GM23248 (cell line): ENCODE results near the gene FLII. TPM values are rescaled to one million over a fixed set of nuclear protein-coding genes. Genes with fewer than 3 reads are reported as not detected.

ENCODE experiments used
- DNase-seq: peaks from one replicate; pipeline ENCODE4 v3.0.0-alpha.2; 2015
- H2AFZ ChIP-seq: fragments of 200-600 bp; sonication (generic); 2 replicates; pipeline ENCODE4 v1.6.1; 2016; ENCODE audit warnings: antibody characterized with exemption
- H3F3A ChIP-seq: fragments of 200-600 bp; sonication (generic); 2 replicates; pipeline ENCODE4 v1.6.1; 2016; ENCODE audit warnings: mild to moderate bottlenecking, antibody characterized with exemption, mixed run types; ENCODE audit not compliant: insufficient read depth
- H3K27ac ChIP-seq: fragments of 200-600 bp; sonication (generic); 2 replicates; pipeline ENCODE4 v1.5.1; 2016; ENCODE audit warnings: mild to moderate bottlenecking
- H3K27me3 ChIP-seq: fragments of 200-600 bp; sonication (generic); replicated peaks from 2 replicates; pipeline ENCODE4 v1.6.1; 2016; ENCODE audit warnings: mild to moderate bottlenecking; ENCODE audit not compliant: insufficient read depth
- H3K36me3 ChIP-seq: fragments of 200-600 bp; sonication (generic); 2 replicates; pipeline ENCODE4 v1.6.1; 2016; ENCODE audit warnings: low read depth, mild to moderate bottlenecking
- H3K4me1 ChIP-seq: fragments of 200-600 bp; sonication (generic); 2 replicates; pipeline ENCODE4 v1.6.1; 2016; ENCODE audit warnings: mild to moderate bottlenecking; ENCODE audit not compliant: insufficient read depth
- H3K4me2 ChIP-seq: fragments of 200-600 bp; sonication (generic); one replicate; pipeline ENCODE4 v1.6.1; 2016; ENCODE audit warnings: mild to moderate bottlenecking; ENCODE audit not compliant: unreplicated experiment
- H3K4me3 ChIP-seq: fragments of 200-600 bp; sonication (generic); 2 replicates; pipeline ENCODE4 v1.5.1; 2016; ENCODE audit warnings: mild to moderate bottlenecking
- H3K79me2 ChIP-seq: fragments of 200-600 bp; sonication (generic); 2 replicates; pipeline ENCODE4 v1.6.1; 2016; ENCODE audit warnings: mild to moderate bottlenecking; ENCODE audit not compliant: insufficient read depth
- H3K9ac ChIP-seq: fragments of 200-600 bp; sonication (generic); 2 replicates; pipeline ENCODE4 v1.6.1; 2016; ENCODE audit warnings: mild to moderate bottlenecking
- H3K9me2 ChIP-seq: fragments of 200-600 bp; sonication (generic); 2 replicates; pipeline ENCODE4 v1.6.1; 2016; ENCODE audit warnings: mixed run types, mild to moderate bottlenecking, moderate library complexity; ENCODE audit not compliant: insufficient read depth
- H3K9me3 ChIP-seq: fragments of 200-600 bp; sonication (generic); one replicate; pipeline ENCODE4 v1.6.1; 2017; ENCODE audit warnings: low read depth
- H4K20me1 ChIP-seq: fragments of 200-600 bp; sonication (generic); 2 replicates; pipeline ENCODE4 v1.6.0; 2016; ENCODE audit not compliant: insufficient read depth
- EZH2 ChIP-seq: fragments of 200-600 bp; sonication (generic); IDR thresholded peaks from 2 replicates; pipeline ENCODE4 v1.6.1; 2018; ENCODE audit warnings: antibody characterized with exemption, mild to moderate bottlenecking; ENCODE audit not compliant: insufficient read depth, poor library complexity, severe bottlenecking
- EZH2phosphoT487 ChIP-seq: fragments of 200-600 bp; sonication (generic); IDR thresholded peaks from 2 replicates; pipeline ENCODE4 v1.6.1; 2018; ENCODE audit warnings: antibody characterized with exemption, moderate library complexity, mild to moderate bottlenecking, low read depth; ENCODE audit not compliant: insufficient read depth
- WGBS, 2 experiments: methylation state at CpG; one replicate each; pipeline ENCODE4 v1.1.6; 2015 to 2017; ENCODE audit warnings: low lambda C conversion rate in 2 of 2, low coverage in 1 of 2; ENCODE audit errors: missing lambda C conversion rate in 2 of 2; 5-methylcytosine and 5-hydroxymethylcytosine counted together
- in situ Hi-C: fragments of 300-500 bp; cut with MboI; formaldehyde crosslinking; loops from 2 replicates; pipeline ENCODE4 v1.15.0; 2020
- polyA plus RNA-seq: library from polyadenylated mRNA; unstranded; fragments of >200 nt; fragmentation: Nextera tagmentation; extraction: Ambion mirVana; gene quantifications from 2 replicates; pipeline ENCODE4 v1.2.1, GENCODE V29; 2016
- total RNA-seq: library from RNA; depleted of rRNA; stranded (reverse); fragments of >200 nt; shearing (Covaris generic); gene quantifications from 2 replicates; pipeline ENCODE4 v1.2.3, GENCODE V29; 2014

FLII gene
- total and polyA plus RNA-seq, 2 experiments from 2014 or later: 187 to 250 TPM

DNA sequence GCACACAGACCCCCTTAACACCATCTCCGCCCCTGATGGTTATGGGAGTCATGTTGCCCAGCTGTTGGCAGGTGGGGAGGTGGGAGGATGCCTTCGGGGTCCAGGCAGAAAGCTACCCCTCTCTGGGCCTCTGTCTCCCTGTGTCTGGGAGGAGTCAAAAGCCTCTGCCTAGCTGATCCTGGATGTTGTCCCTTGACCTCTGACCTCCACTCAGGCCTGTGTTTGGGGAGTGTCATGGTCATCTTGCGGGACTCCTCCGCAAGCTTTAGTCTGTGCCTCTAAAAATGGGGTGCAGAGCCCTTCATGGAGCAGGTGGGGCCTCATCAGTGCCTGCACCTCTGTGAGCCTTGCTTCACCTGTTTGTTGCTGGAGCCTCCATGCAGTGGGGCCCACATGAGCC is 29.3 kb downstream of the FLII start:
- Histone ChIP-seq H3K9ac (no peak overlapping the region), H3K79me2 (peaks cover 55% of the 10 kb centered on the region), H3K27me3 (no peaks in the 10 kb centered on the region), H3K27ac (no peak overlapping the region), H2AFZ (no peak overlapping the region), H3K9me3 (no peaks in the 10 kb centered on the region), H3F3A (no peaks in the 10 kb centered on the region), H3K4me2 (no peak overlapping the region), H3K36me3 (no peaks in the 10 kb centered on the region), H3K4me1 (peaks cover 10% of the 10 kb centered on the region; the same call in 1 of the 2 replicates), H4K20me1 (no peaks in the 10 kb centered on the region), H3K9me2 (no peaks in the 10 kb centered on the region), H3K4me3 (no peak overlapping the region)
- TF ChIP-seq EZH2: no peak
- no peak for TF ChIP-seq EZH2phosphoT487
- 68 to 73% methylated on average over 4 of the region's 4 CpGs for WGBS, 2 experiments
- no peak for DNase-seq
- in situ Hi-C loops: no loop called here

- Histone ChIP-seq H3K4me1 (peaks cover 10% of the 10 kb centered on the region; the same call in 1 of the 2 replicates), H3K27ac (no peak overlapping the region), H3K9me2 (no peaks in the 10 kb centered on the region), H3K79me2 (peaks cover 55% of the 10 kb centered on the region), H3K4me2 (no peak overlapping the region), H3K36me3 (no peaks in the 10 kb centered on the region), H2AFZ (no peak overlapping the region), H3K27me3 (no peaks in the 10 kb centered on the region), H3K4me3 (no peak overlapping the region), H3F3A (no peaks in the 10 kb centered on the region), H4K20me1 (no peaks in the 10 kb centered on the region), H3K9ac (no peak overlapping the region), H3K9me3 (no peaks in the 10 kb centered on the region)
- TF ChIP-seq EZH2 (no peak), EZH2phosphoT487 (no peak)
- in situ Hi-C loops: no loop called here
- 85% methylated on average over 10 of the region's 10 CpGs for WGBS, 2 experiments
- DNase-seq: no peak
Observed at GRCh38 chr17:18228176-18228682, 30.3 kb downstream of the FLII start.

DNA sequence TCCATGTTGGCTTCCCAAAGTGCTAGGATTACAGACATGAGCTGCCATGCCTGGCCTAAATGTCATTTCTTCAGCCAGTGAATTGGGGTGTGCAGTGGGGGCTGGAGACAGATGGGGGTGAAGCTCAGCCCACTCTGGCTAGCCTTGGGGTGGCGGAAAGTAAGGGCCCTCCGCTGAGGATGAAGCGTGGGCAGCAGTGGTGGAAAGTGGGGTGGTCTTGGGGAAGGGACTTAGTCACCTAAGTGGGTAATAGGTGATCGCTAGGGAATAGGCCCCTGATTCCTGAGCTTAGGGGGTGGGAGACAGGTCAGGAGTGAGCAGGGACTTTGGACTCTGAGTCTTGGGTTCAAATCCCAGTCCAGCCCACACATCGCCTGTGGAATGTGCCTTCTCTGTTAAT is 30.9 kb downstream of the FLII start:
- TF ChIP-seq EZH2phosphoT487: no peak
- no peak for TF ChIP-seq EZH2
- Histone ChIP-seq H4K20me1 (no peaks in the 10 kb centered on the region), H2AFZ (no peak overlapping the region), H3K4me1 (peaks cover 10% of the 10 kb centered on the region; the same call in 1 of the 2 replicates), H3K27me3 (no peaks in the 10 kb centered on the region), H3K79me2 (peaks cover 55% of the 10 kb centered on the region), H3K9me3 (no peaks in the 10 kb centered on the region), H3K9me2 (no peaks in the 10 kb centered on the region), H3K27ac (no peak overlapping the region), H3K4me2 (no peak overlapping the region), H3F3A (no peaks in the 10 kb centered on the region), H3K4me3 (no peak overlapping the region), H3K9ac (no peak overlapping the region), H3K36me3 (no peaks in the 10 kb centered on the region)
- WGBS, 2 experiments: 96 to 97% methylated on average over 5 of the region's 5 CpGs
- no peak for DNase-seq
- in situ Hi-C loops: no loop called here

DNA sequence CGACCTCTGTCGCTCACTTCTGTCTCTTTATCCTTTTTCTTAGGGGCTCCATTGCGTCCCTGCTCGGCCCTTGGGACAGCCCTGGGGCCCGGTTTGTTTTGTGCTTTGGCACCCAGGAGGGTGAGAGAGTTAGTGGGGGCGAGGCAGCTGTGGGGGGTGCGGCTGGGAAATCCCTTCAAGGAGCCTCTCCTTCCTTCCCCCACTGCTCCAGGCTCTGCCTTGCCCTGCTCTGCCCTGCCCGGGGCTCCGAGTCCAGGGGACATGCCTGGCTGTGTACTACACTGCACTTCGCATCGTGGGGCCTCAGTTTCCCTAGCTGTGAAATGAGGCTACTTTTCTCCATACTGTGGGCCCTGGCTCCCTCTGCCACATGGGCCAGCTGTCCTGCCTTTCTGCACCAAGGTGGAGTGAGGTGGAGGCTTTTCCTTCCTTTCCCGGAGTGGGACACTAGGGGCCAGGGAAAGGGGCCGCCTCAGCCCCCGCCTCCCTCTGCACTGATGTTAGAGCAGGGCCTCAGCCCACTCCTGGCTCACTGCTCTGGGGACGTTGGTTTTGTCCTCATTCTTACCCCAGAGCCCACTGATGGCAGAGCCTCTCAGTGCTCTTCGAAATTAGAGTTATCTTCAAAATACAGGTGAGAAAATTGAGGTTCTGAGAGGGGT is 32.1 kb downstream of the FLII start:
- no peak for TF ChIP-seq EZH2
- no peak for TF ChIP-seq EZH2phosphoT487
- peak; percentile 49 for DNase-seq
- Histone ChIP-seq H2AFZ (peak overlapping the region; percentile 93), H3K9me2 (no peaks in the 10 kb centered on the region), H3K9ac (peak overlapping the region; percentile 89), H3K9me3 (no peaks in the 10 kb centered on the region), H3K27ac (peak overlapping the region; percentile 35; the same call in 1 of the 2 replicates), H3K79me2 (peaks cover 53% of the 10 kb centered on the region), H3K4me2 (peak overlapping the region; percentile 100), H4K20me1 (no peaks in the 10 kb centered on the region), H3K4me3 (peak overlapping the region; percentile 100), H3K27me3 (no peaks in the 10 kb centered on the region), H3F3A (peaks cover 1% of the 10 kb centered on the region), H3K4me1 (peaks cover 10% of the 10 kb centered on the region; the same call in 1 of the 2 replicates), H3K36me3 (no peaks in the 10 kb centered on the region)
- in situ Hi-C loops: no loop called here
- WGBS, 2 experiments: 17 to 19% methylated on average over 13 to 16 of the region's 16 CpGs
